LNCaP clone FGC (cell line): ENCODE measurements around the gene MYRIP.
A peak's percentile ranks its signal among the peaks of the same experiment; 100 is the strongest.

Source experiments
- DNase-seq: peaks from one replicate; pipeline ENCODE4 v3.0.0-alpha.2; 2011; ENCODE audit warnings: low read depth
- H3K4me3 ChIP-seq: 2 replicates; pipeline ENCODE4 v1.5.1; 2011; ENCODE audit warnings: mild to moderate bottlenecking, low read depth, low read length, control low read depth
- TF ChIP-seq, protein P1 (sequence below): IDR thresholded peaks from 2 replicates; pipeline ENCODE4 v1.5.1; 2012; ENCODE audit warnings: mild to moderate bottlenecking; ENCODE audit not compliant: control insufficient read depth, insufficient read depth; ENCODE audit errors: extremely low read depth

The MYRIP gene

DNA sequence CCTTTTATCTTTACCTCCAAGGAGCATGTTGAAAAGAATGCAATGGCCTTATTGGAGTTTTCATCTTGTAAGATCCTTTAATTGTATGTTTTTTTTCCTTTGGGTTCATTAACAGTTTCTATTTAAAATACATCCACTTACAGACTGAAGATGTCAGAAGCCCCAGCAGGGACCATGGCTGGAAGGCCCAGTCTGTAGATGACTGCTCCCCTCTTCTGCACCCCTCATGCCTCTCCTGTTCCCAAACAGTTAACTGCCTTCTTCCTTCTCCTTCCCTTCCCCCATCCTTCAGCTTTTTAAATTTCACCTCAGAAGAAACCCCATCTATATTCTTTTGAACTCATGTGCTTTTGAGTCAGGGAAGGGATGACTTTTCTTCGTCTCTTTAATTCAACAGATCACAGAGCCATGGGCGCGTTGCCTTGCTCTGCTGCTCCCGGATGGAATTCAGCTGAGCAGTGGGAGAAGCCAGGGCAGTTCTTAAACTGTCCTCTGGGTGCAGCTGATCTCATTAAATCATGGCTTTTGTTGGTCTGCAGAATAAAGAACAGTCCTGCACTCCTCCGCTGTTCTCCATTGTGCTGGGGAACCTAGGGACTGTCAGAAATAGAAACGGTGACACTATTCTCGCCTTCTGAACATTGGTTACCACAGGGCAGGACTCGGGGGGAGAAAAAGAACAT, 428.6 kb downstream of the MYRIP start:
- TF ChIP-seq, protein P1, sequence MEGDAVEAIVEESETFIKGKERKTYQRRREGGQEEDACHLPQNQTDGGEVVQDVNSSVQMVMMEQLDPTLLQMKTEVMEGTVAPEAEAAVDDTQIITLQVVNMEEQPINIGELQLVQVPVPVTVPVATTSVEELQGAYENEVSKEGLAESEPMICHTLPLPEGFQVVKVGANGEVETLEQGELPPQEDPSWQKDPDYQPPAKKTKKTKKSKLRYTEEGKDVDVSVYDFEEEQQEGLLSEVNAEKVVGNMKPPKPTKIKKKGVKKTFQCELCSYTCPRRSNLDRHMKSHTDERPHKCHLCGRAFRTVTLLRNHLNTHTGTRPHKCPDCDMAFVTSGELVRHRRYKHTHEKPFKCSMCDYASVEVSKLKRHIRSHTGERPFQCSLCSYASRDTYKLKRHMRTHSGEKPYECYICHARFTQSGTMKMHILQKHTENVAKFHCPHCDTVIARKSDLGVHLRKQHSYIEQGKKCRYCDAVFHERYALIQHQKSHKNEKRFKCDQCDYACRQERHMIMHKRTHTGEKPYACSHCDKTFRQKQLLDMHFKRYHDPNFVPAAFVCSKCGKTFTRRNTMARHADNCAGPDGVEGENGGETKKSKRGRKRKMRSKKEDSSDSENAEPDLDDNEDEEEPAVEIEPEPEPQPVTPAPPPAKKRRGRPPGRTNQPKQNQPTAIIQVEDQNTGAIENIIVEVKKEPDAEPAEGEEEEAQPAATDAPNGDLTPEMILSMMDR: 0 out of 2 replicates have a peak, but pooled peaks have one; percentile 10
- no peak overlapping the region for H3K4me3 ChIP-seq
- DNase-seq: no peak

DNA sequence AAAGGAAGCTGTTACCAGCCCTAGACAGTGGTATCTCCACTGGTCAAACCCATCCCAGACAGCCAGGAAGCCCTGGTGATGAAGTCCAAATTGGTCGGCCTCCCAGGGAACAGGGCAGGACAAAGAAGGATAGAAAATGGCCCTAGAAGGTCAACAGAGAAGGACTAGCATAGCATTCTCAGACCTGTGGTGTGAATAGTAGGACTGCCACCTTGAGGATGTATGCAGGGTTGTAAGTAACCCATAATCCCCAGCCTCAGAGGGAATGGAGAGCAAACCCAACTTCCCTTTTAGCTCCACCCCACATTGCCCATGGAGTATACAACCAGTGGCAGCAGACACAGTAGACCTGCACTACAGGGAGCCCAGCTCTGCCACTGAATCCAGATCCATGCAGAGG, 431.5 kb downstream of the MYRIP start:
- TF ChIP-seq, protein P1: no peak
- no peak overlapping the region for H3K4me3 ChIP-seq
- DNase-seq: no peak

DNA sequence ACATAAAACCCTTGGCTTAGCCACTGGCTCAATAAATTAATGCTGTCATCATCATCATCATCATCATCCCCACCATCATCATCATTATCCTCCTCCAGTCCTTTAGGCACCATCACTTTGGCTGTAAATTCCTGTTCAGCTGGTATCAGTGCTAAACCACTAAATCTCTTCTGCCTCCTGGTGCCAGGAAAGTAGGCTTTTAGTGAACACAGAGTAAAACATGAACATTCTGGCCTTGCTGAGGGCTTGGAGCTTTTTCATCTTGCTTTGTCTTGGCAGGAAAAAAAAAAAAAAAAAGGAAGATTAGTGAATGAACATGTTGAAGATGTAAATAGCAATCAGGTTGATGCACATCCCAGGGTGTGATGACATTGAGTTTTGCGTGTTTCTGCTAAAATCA, 432.8 kb downstream of the MYRIP start:
- DNase-seq: no peak
- no peak overlapping the region for H3K4me3 ChIP-seq
- TF ChIP-seq, protein P1: no peak

DNA sequence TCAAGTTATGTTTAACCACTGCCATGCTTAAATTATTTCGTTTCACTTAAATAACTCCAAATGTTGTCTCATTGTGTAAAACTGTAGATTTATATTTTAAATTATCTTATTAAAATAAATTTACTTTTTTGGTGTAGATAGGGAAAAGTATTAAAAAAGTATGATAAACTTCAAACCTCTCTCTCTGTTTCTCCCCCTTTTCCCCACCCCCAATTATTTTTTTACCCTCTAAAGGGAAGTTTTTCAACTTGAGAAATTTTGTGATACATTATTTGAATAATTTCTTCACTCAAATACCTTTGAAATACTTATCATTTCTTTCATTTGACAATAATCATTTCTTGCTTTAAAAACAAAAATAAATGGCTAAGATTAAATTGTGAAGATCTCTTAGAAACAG, 433.2 kb downstream of the MYRIP start:
- TF ChIP-seq, protein P1: no peak
- no peak for DNase-seq

DNA sequence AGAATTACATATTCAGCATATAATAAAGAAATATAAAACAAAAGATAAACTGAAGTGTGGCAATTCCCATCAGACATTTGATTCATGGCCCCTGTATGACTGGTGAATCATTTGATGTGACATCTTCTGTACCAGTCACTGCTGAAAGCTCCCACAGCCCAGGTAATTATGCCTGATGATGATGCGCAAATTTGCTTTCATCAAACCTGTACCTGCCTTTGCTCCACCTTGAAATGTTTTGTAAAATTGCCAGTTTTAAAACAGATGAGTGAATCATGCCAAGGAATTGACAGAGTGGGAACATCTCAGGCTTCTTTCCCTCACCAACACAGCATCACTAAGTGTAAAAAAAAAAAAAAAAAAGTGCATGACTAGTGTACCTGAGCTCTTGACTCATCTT, 433.6 kb downstream of the MYRIP start:
- DNase-seq: no peak
- H3K4me3 ChIP-seq: no peak overlapping the region
- TF ChIP-seq, protein P1: no peak

More for the DNA sequence above, 433.2 kb downstream of the MYRIP start:
- H3K4me3 ChIP-seq: no peak overlapping the region

DNA sequence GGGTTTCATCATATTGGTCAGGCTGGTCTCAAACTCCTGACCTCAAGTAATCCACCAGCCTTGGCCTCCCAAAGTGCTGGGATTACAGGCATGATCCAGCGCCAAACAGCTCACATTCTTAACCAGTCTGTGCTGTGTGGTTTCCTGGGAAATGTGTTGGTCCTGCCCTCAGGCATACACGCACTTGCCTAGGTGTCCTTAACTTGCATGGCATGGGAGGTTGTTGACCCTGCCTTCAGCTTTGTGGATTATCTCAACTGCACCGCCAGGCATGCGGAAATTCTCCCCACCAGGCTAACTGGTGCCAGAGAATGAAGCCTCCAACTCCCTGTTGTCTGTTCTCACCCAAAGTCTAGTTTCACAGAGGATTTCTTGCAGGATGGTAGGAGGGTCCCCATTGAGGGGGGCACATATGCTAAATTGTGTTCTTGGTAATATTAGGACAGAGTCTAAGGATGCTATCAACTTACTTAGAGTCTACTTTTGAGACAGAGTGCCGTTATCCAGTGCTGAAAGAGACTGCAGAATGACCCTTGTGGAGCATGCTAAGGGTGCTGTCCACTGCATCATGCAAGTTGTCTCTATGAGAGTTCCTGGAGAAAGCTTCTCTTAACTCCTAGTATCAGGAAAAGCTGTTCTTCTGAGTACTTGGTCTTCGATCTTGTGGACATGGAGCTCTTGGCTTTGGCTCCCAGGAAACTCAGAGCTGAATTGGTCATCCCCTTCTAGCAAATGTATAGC, 438.5 kb downstream of the MYRIP start:
- DNase-seq: no peak
- no peak overlapping the region for H3K4me3 ChIP-seq
- TF ChIP-seq, protein P1: no peak
